ENCODE measurements around the gene LY6G6D. TPM values are rescaled to one million over a fixed set of nuclear protein-coding genes. Genes with fewer than 3 reads are reported as not detected.

Gene LY6G6D
- total and polyA plus RNA-seq, 8 donors: not detected

DNA sequence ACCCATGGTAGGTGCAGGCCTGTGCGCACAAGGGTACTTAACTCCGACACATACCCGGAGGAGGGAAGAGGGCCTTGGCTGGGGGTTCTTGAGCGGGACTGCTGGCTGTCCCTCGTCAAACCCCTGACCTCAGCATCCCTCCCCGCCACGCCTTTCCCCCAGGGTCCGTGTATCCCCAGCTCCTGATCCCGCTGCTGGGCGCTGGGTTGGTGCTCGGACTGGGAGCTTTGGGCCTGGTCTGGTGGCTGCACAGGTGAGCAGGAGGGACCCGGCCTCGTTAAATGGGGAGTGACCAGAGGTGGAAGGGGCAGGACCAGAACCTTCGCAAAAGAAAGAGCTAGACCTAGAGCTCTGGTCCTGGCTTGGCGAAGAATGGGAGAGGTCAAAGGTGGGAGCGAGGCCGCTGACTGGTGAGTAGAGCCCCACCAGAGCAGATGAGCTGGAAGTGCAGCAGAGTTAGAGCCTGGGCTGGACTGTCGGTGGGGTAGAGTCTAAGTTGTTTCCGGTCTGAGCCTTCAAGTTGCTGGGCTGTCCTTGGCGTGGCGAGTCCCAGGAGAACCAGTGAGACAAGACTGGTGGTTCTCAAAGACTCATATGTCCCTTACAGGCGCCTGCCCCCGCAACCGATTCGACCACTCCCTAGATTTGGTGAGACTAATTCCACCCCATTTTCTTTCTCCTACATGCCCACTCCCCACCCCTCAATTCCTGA is 9.0 kb downstream of the LY6G6D start:
- no peak for DNase-seq
- WGBS, 5 donors: 89 to 90% (median 89%) methylated on average over 21 to 25 of the region's 25 CpGs
- Histone ChIP-seq H3K4me1 (peaks cover 13 to 34% (median 18%) of the 10 kb centered on the region in 4 donors), H3K27me3 (no peaks in the 10 kb centered on the region), H3K36me3 (peaks cover 10 to 34% (median 28%) of the 10 kb centered on the region in 4 donors), H3K27ac (no peak overlapping the region), H3K9me3 (no peaks in the 10 kb centered on the region), H3K4me3 (no peak overlapping the region)
- TF ChIP-seq POLR2A (IDR thresholded peaks at IDR 0.05): no peak
- TF ChIP-seq CTCF (IDR thresholded peaks at IDR 0.05): no peak
- TF ChIP-seq POLR2AphosphoS5 (IDR thresholded peaks at IDR 0.05): no peak
- no peak for TF ChIP-seq EP300 (IDR thresholded peaks at IDR 0.05)
- intact Hi-C loops (cut with DNase I; ENCODE audit: low total_unique reads): no loop called here

DNA sequence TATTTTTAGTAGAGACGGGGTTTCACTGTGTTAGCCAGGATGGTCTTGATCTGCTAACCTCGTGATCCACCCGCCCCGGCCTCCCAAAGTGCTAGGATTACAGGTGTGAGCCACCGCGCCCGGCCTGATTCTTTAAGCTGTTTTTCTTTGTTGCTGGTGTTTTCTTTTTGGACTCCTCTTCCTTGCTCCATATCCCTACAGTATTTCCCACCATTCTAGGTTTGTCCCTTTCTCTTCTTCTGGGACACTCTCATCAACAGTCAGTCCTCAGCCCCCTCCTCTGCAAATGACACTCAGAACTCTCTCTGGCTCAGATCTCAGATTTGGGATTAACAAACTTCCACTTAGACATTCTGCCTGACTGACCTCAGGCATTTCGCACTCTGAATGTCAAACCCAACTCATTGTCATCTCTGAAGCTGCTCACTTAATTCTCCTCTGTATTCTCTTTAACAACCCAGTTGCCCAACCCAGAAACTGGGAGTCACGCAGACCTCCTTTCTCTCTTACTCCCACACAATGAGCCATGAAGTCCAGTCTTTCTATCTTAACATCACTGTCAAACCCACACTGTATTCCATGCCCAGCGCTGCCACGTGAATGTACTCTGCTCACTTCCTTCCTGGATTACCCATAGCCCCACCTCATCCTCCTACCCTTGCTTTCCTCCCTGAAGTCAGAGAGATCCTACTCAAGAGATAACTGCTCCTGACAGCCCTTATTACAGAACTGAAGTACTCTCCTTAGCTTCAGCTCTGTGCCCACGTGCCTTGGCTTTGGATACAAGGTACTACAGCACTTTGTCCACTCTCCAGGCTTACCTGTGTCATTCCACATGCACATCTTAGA is 10.6 kb downstream of the LY6G6D start:
- Histone ChIP-seq H3K36me3 (peaks cover 14 to 37% (median 31%) of the 10 kb centered on the region in 4 donors), H3K27me3 (no peaks in the 10 kb centered on the region), H3K9me3 (no peaks in the 10 kb centered on the region), H3K4me1 (peaks cover 20 to 43% (median 29%) of the 10 kb centered on the region in 4 donors), H3K27ac (no peak overlapping the region), H3K4me3 (no peak overlapping the region)
- WGBS, 5 donors: 80 to 89% (median 87%) methylated on average over 12 of the region's 12 CpGs
- intact Hi-C loops (cut with DNase I; ENCODE audit: low total_unique reads): no loop called here
- no peak for DNase-seq
- TF ChIP-seq POLR2AphosphoS5 (IDR thresholded peaks at IDR 0.05): no peak
- no peak for TF ChIP-seq CTCF (IDR thresholded peaks at IDR 0.05)
- TF ChIP-seq EP300 (IDR thresholded peaks at IDR 0.05): no peak
- no peak for TF ChIP-seq POLR2A (IDR thresholded peaks at IDR 0.05)

DNA sequence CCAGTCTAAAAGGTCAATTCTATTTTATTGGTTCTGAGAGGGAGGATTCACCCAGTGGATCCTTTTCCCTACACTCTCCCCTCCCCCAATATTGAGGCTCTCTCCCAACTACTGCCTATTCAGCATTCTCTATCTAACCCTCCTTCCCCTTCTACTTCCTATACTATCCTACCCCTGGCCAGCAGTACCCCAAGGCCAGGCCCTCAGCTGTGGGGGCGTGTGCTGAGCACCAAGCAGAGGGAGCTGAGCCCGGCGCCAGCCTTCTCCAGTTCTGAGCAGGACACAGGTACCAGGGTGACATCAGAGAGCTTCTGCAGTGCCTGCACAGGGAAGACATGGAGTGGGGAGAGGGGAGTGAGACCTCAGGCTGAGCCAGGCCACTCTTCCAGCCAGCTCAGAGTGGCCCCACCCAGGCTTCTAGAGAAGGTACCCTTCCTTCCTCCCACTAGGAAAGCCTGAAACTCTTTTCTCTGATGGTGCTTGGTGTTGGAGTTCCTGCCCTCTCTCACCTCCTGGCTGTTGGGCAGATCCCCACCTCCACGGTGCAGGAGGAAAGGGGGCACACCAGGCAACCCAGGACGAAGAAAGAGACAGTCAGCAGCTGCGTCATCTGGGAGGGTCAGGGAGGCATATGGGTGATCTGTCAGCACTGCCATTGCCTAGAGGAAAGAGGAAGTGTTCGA is 12.0 kb downstream of the LY6G6D start:
- 70 to 90% (median 79%) methylated on average over 7 of the region's 7 CpGs for WGBS, 5 donors
- peaks cover 20 to 57% (median 37%) of the 10 kb centered on the region in 4 donors for H3K4me1 ChIP-seq
- DNase-seq: peak in 1 of 2 donors; percentile 58
- H3K9me3 ChIP-seq: no peaks in the 10 kb centered on the region
- H3K4me3 ChIP-seq: no peak overlapping the region
- H3K27me3 ChIP-seq: no peaks in the 10 kb centered on the region
- TF ChIP-seq CTCF (IDR thresholded peaks at IDR 0.05) (no peak), EP300 (IDR thresholded peaks at IDR 0.05) (no peak), POLR2AphosphoS5 (IDR thresholded peaks at IDR 0.05) (no peak), POLR2A (IDR thresholded peaks at IDR 0.05) (no peak)
- H3K27ac ChIP-seq: peak overlapping the region; percentile 2 to 96 (median 95)
- peaks cover 28 to 51% (median 46%) of the 10 kb centered on the region in 4 donors for H3K36me3 ChIP-seq
- intact Hi-C loops (cut with DNase I; ENCODE audit: low total_unique reads): no loop called here
